ENCODE data around the gene ITPRID1.

Gene ITPRID1

DNA sequence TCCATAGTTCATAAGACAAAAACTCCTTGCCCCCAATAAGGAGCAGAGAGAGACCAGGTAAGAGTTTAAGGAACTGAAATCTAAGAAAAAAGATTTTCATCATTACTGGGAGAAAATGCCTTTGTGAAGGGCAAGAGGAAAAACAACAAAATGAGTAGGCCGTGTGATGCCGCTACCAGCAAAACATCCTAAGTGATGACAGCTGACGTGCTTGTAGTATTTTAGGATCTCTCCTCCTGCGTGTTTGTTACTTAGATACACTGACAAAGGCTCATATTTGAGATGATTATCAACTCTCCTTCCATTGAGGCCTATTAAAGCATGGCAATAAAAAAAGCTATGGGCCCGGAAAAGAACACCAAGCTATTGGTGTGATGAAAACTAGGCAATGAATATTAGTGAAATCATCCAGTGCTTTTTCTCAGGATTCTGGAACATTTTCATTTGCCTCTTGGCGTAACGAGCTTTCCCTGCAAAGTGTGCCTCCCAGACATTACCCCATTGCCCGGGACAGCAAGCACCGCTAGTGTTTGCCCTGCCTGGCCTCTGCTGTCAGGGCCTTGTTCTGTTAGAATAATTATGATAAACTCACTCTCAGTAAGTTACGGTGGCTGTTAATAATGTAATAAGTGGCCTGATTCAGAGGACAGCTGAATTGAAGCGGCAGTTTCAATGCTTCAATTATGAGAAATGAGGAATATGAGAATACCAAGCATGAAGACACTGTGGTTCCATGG is 36.8 kb upstream of the ITPRID1 start:
- TF ChIP-seq, protein P1, sequence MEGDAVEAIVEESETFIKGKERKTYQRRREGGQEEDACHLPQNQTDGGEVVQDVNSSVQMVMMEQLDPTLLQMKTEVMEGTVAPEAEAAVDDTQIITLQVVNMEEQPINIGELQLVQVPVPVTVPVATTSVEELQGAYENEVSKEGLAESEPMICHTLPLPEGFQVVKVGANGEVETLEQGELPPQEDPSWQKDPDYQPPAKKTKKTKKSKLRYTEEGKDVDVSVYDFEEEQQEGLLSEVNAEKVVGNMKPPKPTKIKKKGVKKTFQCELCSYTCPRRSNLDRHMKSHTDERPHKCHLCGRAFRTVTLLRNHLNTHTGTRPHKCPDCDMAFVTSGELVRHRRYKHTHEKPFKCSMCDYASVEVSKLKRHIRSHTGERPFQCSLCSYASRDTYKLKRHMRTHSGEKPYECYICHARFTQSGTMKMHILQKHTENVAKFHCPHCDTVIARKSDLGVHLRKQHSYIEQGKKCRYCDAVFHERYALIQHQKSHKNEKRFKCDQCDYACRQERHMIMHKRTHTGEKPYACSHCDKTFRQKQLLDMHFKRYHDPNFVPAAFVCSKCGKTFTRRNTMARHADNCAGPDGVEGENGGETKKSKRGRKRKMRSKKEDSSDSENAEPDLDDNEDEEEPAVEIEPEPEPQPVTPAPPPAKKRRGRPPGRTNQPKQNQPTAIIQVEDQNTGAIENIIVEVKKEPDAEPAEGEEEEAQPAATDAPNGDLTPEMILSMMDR (conservative IDR thresholded peaks at IDR 0.05; ENCODE audit: low read depth, low read length): no peak
- H3K4me3 ChIP-seq (ENCODE audit: low read depth, low read length): no peak overlapping the region
- DNase-seq (ENCODE audit: low read depth): no peak

DNA sequence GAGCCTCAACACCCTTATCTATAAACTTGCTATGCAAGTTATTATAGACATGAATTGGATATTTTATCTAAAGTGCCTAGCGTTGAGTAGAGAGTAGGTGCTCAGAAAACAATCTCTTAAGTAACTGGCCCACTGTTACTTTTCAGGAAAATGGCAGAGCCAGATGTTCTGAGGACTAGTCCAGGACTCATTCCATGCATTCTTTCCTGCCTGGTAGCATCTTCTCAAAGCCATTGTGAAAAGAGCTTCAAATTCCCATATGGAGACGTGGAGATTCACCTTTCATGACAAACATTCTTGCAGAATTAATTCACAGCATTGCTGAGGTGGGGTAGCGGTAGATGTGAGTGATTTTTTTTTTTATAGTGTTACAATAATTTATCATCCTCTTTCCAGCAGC is 35.9 kb upstream of the ITPRID1 start:
- no peak for DNase-seq (ENCODE audit: low read depth)
- no peak overlapping the region for H3K4me3 ChIP-seq (ENCODE audit: low read depth, low read length)
- TF ChIP-seq, protein P1 (conservative IDR thresholded peaks at IDR 0.05; ENCODE audit: low read depth, low read length): no peak

DNA sequence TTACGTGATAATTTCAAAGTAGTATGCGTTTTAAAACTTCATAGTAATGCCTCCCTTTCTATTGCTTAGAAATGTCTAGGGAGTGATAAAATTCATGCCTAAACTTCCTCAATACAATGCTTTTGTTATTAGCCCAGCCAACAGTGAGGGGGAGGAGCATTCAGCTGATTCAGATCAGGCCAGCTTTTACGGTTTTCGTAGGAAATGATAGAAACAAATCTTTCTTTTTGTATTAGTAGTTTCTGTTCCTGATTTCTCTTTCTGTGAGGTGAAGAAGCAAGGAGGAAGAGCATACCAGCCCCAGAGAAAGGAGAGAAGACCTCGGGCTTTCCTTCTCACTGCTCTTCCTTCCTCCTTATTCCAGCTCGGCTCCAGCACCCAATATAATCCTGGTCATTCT is 35.2 kb upstream of the ITPRID1 start:
- TF ChIP-seq, protein P1 (conservative IDR thresholded peaks at IDR 0.05; ENCODE audit: low read depth, low read length): no peak
- DNase-seq (ENCODE audit: low read depth): no peak
- no peak overlapping the region for H3K4me3 ChIP-seq (ENCODE audit: low read depth, low read length)

DNA sequence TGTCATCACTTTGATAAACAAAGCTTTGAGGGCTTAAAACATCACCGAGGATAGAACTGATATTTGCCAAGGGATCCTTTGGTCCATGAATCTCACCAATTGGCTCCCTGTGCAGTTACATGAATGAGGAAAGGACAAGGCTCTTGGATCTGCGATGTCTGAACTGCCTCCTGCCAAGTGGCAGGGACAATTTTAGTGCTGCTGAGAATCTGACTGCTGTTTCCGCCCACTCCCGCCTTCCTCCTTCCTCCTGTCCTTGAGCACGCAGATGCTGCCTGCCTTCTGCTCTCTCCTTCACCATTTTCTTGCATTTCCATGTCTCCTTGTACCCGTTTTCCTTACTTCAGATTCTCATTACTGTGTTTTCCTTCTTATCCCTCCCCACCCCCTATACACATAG is 26.8 kb upstream of the ITPRID1 start:
- no peak for DNase-seq (ENCODE audit: low read depth)
- TF ChIP-seq, protein P1 (conservative IDR thresholded peaks at IDR 0.05; ENCODE audit: low read depth, low read length): no peak

DNA sequence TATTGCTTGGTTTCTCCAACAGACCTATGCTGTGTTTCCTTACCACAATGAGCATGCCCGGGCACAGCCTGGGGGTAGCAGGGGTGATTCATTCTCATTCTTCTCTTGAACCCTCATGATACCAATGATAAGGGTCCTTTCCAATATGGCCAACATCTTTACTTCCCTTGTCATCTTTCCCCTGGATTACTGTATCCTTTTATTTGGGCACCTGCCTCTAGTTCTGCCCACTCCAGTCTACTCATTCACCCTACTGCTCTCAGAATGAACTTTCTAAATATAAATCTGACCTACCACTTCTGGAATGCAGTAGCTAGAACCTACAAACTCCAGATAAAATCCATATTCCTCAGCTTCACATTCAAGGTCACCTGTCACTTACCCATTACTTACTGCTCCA is 26.4 kb upstream of the ITPRID1 start:
- no peak overlapping the region for H3K4me3 ChIP-seq (ENCODE audit: low read depth, low read length)
- TF ChIP-seq, protein P1 (conservative IDR thresholded peaks at IDR 0.05; ENCODE audit: low read depth, low read length): no peak
- no peak for DNase-seq (ENCODE audit: low read depth)

More for the DNA sequence above, 26.8 kb upstream of the ITPRID1 start:
- no peak overlapping the region for H3K4me3 ChIP-seq (ENCODE audit: low read depth, low read length)

DNA sequence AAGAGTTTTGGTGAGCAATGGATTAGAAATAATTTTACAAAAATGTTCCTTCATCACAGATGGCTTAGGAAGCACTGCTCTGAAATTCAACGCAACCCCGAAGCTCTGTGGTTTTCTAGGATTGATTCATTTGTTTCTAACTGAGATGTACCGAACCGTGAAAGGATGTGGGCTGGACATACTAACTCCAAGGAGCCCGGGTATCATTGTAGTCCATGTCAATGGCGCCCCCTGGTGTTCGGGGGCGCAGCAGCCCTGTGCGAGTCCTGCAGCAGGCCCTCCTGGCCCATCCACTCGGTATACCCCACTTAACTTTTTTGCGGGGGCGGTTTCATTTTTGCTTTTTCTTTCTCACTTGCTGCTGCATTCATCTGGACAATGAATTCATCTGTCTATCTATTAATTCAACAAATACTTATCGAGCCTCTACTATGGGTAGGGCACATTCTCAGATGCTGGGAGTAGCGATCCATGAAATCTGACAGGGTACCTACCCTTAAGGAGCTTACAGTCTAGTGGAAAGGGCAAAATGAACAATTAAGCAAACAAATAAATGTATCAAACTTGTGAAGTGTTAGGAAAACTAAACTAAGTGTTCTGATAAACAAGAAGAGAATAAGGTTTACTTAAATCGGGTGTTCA is 25.2 kb upstream of the ITPRID1 start:
- no peak overlapping the region for H3K4me3 ChIP-seq (ENCODE audit: low read depth, low read length)
- TF ChIP-seq, protein P1 (conservative IDR thresholded peaks at IDR 0.05; ENCODE audit: low read depth, low read length): peak; percentile 15
- peak; percentile 2 for DNase-seq (ENCODE audit: low read depth)
